HL-60/S4 treated with retinoic acid at 250 ng/mL for 4 days and 3 days (cell line): Measurements from ENCODE around the gene PHACTR1.
"Not testable (repeated sequence)": the region's sequence is repeated elsewhere in the genome, so short reads cannot be mapped to it uniquely, and the experiment has no call there.

ENCODE experiments used
- in situ Hi-C: fragments of 300-500 bp; cut with MboI; formaldehyde crosslinking; loops from 2 replicates; pipeline ENCODE4 v1.7.0; 2022; ENCODE audit warnings: low sequenced_read_pairs

The PHACTR1 gene

DNA sequence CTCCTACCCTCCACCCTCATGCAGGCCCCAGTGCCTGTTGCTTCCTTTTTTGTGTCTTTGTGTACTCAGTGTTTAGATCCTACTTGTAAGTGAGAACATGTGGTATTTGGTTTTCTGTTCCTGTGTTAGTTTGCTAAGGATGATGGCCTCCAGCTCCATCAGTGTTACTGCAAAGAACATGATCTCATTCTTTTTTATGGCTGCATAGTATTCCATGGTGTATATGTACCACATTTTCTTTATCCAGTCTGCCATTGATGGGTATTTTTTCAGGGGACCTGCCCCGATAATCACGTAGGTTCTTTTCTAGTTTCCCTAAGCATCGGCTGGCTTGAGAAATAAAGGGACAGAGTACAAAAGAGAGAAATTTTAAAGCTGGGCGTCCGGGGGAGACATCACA lies 527.2 kb downstream of the PHACTR1 start:
- in situ Hi-C loops, result not testable (repeated sequence)

DNA sequence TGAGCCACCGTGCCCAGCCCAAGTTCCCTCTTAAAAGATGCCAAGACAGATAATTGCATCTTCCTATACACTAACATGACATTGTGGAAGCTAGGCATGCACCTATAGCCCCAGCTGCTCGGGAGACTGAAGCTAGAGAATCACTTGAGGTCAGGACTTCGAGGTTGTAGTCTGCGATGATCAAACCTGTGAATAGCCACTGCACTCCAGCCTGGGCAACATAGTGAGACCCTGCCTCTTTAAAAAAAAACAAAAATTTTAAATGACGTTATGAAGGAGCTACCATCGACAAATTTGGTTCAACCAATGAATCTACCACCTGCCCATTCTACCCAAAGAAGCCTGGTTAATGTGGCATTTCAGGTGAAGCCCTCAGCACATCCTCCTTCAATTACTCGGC lies 531.1 kb downstream of the PHACTR1 start:
- in situ Hi-C loops, result no loop called here

DNA sequence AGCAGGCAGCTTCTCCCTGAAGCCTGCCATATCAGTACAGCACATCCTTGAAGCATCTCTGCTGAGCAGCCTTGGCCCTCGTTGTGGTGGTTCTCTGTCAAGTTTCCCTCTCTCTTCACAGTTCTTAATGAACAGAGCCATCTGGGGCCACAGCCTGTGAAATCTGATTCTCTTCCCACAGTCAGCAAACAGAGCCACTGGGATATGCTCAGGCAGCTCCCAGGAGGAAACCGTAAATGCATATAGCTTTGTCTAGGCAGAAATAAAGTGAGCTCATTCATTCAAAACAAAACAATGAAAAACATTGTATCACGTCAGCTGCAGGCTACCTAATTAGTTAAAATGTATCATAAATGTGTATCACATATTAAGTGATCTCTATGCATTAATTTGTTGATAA lies 531.5 kb downstream of the PHACTR1 start:
- in situ Hi-C loops, result no loop called here

DNA sequence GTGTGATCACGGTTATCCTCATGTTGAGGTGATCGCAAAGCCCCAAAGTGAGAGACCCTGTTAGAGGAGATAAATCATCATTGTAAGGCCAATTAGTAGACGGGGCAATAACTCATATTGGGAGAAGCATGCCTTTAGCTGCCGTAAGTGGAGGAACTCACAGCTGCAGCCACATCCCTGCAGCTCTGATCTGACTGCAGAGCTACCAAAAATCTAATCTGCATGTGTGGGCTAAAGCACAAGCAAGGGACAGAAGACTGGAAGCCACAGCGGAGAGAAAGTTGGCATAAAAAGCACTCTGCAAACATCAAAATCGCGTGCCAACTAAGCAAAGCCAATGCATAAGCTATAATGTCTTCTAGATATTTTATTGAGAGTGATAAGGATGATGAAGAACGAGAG lies 532.0 kb downstream of the PHACTR1 start:
- in situ Hi-C loops, result no loop called here

DNA sequence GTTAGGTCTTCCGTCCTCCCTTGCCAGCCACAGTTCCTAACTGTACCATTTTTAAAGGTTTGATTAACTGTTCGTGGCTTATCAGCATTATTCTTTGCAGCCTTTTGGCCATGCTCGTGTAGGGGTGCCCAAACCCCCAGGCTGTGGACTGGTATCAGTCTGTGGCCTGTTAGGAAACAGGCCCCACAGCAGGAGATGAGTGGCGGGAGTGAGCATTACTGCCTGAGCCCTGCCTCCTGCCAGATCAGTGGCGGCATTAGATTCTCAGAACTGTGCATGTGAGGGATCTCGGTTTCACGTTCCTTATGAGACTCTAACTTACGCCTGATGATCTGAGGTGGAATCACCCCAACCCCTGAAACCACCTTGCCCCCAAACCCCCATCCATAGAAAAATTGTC lies 532.4 kb downstream of the PHACTR1 start:
- in situ Hi-C loops, result no loop called here

DNA sequence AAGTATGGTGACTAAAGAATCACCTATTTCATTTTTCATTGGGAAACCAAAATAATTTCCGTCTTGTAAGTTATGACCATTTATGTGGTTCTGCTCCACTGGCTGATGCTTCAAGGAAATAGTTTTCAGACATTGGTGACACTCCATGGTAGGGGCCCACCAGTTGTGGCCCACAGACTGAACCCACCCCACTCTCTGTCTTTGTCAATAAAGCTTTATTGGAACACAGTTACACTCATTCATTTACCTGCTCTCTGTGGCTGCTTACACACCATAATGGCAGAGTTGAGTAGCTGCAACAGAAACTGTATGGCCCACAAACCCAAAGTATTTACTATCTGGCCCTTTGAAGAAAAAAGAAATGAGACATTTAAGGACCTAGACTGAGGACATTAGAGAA lies 533.2 kb downstream of the PHACTR1 start:
- in situ Hi-C loops, result no loop called here

DNA sequence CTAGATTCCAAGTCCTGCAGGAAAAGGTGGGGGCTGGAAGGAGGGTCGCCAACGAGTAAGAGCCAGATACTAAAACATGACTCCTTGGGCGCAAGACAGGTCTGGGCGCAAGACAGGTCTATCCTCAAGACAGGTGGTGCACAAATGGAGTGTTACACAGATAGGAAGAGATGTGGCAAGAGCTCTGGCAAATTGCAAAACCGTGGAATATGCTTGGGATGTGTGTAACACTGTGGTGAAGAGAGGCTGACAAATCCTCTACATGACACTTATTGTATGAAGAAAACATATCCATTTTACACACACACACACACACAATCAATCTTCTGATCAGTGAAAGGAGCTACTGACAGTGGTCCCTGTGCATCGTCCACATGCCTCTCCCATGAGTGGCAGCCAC lies 534.1 kb downstream of the PHACTR1 start:
- in situ Hi-C loops, result no loop called here

DNA sequence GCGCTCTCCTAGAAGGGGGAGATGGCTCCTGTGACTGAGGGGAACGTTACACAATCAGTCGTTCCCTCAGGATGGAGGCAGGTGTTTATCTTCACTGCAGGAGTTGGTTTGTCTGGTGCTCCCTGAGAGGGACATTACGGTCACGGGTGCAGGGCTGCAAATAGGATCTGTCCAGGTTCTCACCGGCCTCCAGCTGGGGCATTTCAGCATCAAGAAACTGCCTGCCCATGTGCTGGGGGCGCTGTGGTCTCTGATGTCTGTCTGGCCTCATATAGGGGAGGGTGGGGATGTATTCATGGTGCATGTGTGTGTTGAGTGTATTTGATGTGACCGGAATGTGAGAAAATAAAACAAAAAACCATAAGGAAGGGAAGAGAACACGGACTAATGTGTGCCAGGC lies 534.7 kb downstream of the PHACTR1 start:
- in situ Hi-C loops, result no loop called here

DNA sequence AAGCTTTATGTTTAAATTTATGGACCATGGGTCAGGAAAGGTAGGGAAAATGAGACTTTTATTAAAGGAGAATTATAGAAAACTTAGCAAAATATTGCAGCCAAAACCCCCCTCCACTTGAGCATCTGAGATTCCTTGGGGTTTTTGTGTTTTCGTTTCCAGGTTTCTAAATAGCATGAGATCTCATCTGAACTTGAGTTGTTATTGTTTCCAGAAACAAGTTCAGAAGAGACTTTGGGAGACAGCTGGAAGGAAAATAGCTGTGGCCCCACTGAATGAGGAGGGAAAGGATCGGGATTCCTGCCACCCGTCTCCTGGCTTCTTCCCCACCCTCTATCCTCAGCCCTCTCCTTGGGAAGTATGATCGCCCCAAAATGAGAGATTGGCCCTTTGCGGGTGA lies 536.2 kb downstream of the PHACTR1 start:
- in situ Hi-C loops, result no loop called here

DNA sequence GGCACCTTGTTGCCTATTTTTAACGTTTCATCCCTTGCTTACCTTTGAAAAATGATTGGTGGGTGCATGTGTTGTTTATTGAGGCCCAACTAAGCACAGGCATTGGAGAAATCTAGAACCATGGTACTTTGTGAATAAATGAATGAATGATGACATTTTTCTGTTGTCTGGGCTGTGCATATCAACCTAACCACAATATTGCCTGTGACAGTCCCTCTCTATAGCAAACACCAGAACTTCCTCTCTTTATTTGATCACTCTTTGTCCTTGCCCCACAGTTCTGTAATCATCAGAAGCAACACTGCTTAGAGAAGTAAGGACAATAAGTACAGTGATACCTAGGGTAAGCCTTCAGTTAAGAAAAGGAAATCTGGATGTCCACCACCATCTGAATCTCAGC lies 536.7 kb downstream of the PHACTR1 start:
- in situ Hi-C loops, result no loop called here

DNA sequence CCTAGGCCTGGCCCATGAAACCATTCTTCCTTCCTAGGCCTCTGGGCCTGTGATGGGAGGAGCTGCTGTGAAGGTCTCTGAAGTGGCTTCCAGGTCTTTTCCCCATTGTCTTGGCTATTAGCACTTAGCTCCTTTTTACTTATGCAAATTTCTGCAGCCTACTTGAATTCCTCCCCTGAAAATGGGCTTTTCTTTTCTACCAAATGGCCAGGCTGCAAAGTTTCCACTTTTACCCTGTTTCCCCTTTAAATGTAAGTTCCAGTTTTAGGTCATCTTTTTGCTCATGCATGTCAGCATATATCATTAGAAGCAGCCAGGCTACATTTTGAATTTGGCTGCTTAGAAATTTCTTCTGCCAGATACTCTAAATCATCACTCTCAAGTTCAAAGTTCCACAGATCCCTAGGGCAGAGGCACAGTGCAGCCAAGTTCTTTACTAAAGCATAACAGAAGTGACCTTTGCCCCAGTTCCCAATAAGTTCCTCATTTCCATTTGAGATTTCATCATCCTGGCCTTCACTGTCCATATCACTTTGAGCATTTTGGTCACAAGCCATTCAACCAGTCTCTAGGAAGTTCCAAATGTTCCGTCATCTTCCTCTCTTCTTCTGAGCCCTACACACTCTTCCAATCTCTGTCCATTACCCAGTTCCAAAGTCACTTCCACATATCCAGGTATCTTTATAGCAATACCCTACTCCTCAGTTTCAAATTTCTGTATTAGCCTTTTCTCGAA lies 539.9 kb downstream of the PHACTR1 start:
- in situ Hi-C loops, result no loop called here

DNA sequence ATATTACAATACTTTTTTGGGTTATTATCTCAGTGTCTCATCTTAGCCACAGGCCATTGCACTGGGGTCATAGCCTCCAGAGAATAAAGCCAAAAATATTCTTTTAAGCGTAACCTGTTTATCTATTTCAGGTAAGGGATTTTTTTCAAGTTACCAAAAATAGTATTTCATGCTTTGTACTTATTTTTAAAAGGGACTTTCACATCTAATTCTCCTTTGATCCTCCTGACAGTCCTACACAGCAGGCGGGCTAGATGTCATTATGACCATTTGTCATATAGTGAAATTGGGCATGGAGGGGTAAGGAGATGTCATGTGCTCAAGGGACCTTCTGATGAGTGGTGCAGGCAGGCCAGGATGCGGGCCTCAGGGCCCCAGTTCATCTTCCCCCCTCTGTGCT lies 542.8 kb downstream of the PHACTR1 start:
- in situ Hi-C loops, result no loop called here

DNA sequence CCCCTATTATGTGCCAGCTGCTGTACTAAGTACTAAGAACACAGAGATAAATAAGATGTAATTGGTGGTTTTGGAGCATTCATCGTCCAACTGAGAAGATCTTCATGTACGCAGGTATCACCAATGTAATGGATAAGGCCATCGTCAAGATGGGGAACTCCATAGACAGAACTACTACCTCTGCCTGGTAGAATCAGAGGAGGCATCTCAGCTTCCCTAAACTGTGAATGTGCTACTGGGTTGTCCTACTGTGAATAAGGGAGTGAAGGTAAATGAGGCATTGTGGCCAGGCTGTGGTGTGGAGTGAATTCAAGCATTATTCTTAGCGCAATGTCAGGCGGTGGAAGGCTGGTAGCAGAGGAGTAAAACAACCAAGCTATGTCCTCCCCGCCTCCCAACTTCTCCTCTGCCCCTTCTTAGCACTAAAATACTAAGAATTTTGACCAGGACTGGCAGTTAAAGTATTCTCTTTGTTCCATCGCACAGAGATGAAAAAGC lies 543.6 kb downstream of the PHACTR1 start:
- in situ Hi-C loops, result no loop called here

DNA sequence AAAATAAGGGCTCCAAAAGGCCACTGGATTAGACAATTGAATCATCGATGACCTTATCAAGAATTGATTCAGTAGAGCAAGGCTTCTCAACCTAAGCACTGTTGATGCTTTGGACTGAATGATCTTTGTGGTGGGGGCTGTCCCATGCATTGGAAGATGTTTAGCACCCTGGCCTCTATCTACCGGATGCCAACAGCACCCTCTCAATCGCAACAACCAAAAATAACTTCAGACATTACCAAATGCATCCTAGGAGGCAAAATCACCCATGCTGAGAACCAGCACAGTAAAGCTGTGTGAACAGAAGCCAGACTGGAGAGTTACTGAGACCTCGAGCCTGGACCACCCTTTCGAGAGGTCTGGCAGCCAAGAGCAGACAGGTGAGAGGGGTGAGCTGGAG lies 544.3 kb downstream of the PHACTR1 start:
- in situ Hi-C loops, result no loop called here

DNA sequence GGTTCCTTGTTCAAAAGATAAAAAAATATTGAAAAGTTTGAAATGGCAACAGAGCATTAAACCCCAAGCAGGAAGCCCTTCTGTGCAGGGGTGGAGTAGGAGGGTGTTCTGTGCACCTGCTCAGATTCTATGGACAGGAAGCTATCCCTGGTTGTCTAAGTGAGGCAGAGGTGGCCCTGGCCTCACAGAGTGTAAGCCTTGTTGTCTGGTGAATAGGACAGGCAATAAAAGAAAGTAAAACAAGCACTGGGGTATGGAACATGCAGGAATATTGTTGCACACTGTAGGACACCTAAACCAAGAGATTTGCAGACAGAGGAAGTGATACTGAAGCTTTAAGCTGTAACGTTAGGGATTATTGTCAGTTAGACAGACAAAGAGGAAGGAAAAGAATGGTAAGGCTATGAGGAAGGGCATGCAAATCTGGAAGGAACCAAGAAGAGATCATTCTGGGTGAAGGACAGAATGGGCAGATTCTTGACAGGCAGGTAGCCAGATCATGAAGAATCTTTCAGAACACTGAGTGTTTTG lies 545.0 kb downstream of the PHACTR1 start:
- in situ Hi-C loops, result no loop called here

DNA sequence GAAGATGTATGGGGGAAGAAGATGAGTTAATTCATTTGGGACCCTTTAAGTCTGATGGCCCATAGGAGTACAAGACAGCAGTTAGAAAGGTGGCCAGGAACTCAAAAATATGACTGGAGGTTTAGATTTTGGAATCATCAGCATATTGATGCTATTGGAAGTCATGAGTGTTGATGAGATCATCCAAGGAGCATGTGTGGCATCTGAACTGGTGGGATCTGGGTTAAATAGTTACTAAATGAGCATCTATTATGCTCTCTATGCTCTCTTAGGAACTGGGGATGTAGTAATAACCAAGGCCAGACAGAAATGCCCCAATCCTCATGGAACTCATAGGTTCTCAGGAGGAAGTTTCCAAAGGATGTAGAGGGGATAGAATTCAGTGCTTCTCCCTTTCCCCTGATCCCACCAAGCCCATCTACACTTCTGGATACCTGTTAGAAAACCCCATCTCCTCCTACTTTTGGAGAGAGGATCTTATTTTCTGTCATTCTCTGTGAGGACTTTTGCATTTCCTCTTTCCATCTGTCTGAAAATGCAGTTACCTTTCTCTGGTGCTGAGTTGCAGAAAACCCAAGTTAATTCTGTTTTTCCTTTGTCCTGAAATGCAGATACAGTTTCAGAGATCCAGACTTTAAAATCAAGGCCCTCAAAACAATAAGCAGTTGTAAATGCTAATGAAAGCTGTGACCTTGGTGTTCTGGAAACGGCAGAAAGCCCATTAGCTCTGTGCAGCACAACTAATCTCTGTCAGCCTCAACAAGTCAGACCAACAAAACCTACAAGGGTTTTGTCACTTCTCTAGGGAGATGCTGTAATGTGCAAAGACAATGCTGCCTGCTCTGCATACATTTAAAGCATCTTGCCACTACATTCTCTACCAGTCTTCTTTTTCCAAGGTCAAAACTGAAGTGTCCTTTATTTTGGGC lies 546.0 kb downstream of the PHACTR1 start:
- in situ Hi-C loops, result no loop called here

DNA sequence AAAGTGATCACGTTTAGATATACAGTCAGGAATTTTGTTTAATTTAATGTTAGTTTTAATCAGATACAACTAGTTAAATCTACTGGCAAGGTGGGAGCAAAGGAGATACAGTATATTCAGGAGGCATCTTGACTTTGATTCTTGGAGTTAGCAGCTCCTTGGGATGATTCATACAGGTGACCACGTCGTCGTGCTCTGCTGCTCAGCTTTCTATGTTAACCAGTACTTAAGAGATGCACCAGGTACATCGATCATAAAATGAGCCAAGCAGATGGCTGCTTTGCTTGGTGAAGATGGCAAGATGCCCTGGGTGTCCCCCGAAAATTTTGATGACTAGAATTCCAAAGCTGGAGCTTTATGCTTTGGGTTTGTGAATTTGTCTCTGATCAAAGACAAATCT lies 547.1 kb downstream of the PHACTR1 start:
- in situ Hi-C loops, result no loop called here

DNA sequence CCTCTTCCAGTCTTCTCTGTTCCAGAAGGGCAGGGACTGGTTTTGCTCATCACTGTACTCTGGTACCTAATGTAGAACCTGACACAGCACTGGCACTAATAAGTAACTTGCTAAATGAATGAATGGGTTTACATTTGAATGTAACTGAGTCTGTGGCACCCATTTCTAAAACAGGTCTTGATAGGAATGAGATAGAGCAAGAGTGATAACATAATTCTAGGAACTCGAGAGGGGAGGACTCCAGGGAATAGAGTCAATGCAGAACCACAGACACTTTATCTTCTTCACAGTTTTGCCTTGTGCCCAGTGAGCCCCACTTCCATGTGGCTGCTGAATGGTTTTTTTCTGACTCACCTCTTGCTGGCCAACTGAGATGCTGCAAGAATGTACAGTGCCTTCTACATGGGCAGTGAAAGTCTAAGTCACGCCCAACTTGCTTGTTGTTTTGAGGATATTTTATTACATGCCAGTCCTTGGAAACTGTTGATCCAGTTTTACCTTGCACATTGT lies 550.6 kb downstream of the PHACTR1 start:
- in situ Hi-C loops, result no loop called here

DNA sequence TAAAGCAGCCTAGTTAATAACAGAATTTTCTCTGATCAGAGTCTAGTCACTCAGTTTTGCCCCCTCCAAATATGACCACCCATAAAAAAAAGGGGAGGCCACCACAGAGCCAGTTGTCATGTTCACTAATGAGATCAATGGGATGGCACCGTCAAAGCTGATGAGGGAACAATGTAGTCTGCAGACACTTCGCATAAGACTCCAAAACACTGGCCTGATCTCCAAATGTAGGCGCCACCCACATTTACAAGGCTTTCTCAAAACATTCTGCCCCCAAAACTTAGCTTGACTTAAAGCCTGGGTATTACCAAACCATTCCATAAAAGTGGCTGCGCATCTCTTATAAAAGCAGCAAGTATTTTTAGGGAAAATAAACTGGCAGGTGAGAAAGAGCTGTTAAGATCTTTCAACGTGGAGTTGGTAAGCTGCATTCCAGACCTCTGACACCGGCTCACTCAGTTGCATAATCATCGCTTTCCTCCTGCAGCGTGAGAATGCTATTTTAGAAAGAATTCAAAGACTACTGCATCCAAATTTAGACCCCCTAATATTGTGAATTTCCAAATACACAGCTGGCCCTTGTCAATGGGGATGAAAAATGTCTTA lies 552.4 kb downstream of the PHACTR1 start:
- in situ Hi-C loops, result no loop called here

DNA sequence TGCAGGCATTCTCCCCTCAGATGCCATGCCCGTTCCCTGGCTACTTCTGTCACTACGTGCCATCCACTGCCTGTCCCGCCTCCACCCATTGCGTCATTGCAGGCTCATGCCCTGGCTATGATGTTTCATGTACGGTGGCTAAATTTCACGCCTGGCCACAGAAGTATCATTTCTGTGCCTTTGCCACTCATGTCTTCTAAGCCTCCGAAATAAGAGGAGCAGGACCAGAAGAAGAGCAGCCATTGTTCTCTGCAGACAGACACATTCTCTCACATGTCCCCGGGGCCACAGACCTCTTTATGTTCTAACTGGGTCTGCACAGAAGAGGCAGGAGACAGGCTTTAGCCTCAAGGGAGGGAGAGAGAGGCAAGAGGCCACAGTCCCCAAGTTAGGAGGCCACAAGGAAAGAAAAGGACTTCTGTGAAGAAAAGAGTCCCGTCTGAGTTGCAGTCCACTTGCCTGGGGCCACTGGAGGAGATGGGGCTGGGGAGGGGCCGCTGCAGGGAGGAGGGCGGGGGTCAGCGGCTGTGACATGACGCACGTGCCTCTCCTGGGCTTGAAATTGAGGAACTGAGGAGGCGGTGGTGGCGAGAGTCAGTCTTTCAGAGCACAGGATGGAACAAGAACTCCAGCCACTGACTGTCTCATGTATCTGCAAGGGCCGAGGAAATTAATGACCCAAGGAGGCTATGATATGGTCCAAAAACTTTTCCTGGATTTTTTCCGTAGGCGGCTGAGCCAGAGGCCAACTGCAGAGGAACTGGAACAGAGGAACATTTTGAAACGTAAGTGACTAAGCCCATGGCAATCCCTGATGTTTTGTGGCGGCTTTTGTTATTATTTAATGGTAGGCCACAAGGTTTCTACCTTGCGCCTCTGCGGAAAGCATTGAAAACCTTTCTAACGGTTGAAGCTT lies 555.8 kb downstream of the PHACTR1 start:
- in situ Hi-C loops, result no loop called here
